WTC11 (cell line): Measurements from ENCODE around the gene WNT11.

Experiments used
- CTCF ChIP-seq: fragments of 200-600 bp; IDR thresholded peaks from 2 replicates; pipeline ENCODE4 v1.8.0; 2022; ENCODE audit warnings: antibody characterized with exemption
- ESRRA ChIP-seq: sonication (generic); formaldehyde crosslinking; IDR thresholded peaks from 2 replicates; pipeline ENCODE4 v1.8.1; 2022; ENCODE audit warnings: mild to moderate bottlenecking, missing genetic modification reagents, borderline replicate concordance
- FOXJ3 ChIP-seq: sonication (generic); formaldehyde crosslinking; IDR thresholded peaks from 2 replicates; pipeline ENCODE4 v1.9.0; 2021; ENCODE audit warnings: missing genetic modification reagents, mild to moderate bottlenecking, borderline replicate concordance
- FOXK1 ChIP-seq: sonication (generic); formaldehyde crosslinking; IDR thresholded peaks from 2 replicates; pipeline ENCODE4 v1.8.0; 2022; ENCODE audit warnings: mild to moderate bottlenecking, moderate library complexity, missing genetic modification reagents
- GABPB1 ChIP-seq: sonication (generic); formaldehyde crosslinking; IDR thresholded peaks from 2 replicates; pipeline ENCODE4 v1.8.1; 2023; ENCODE audit warnings: mild to moderate bottlenecking, missing genetic modification reagents
- HMGA2 ChIP-seq: fragments of 250-450 bp; sonication (Bioruptor Pico); IDR thresholded peaks from 2 replicates; pipeline ENCODE4 v1.4.0; 2021; ENCODE audit warnings: mild to moderate bottlenecking, moderate library complexity
- JUN ChIP-seq: sonication (generic); formaldehyde crosslinking; IDR thresholded peaks from 2 replicates; pipeline ENCODE4 v1.8.0; 2023; ENCODE audit warnings: mild to moderate bottlenecking, missing genetic modification reagents
- NR2C2 ChIP-seq: sonication (generic); formaldehyde crosslinking; IDR thresholded peaks from 2 replicates; pipeline ENCODE4 v1.8.0; 2022; ENCODE audit warnings: mild to moderate bottlenecking, missing genetic modification reagents
- SP1 ChIP-seq: sonication (generic); formaldehyde crosslinking; conservative IDR thresholded peaks from 2 replicates; pipeline ENCODE4 v1.8.1; 2022; ENCODE audit warnings: missing genetic modification reagents
- TF ChIP-seq, protein P1 (sequence below): sonication (generic); formaldehyde crosslinking; IDR thresholded peaks from 2 replicates; pipeline ENCODE4 v1.8.1; 2023; ENCODE audit warnings: mild to moderate bottlenecking, missing genetic modification reagents, borderline replicate concordance
- TF ChIP-seq, protein P2 (sequence below): sonication (generic); formaldehyde crosslinking; IDR thresholded peaks from 2 replicates; pipeline ENCODE4 v1.8.0; 2022; ENCODE audit warnings: mild to moderate bottlenecking, missing genetic modification reagents
- TF ChIP-seq, protein P3 (sequence below): sonication (generic); formaldehyde crosslinking; IDR thresholded peaks from 2 replicates; pipeline ENCODE4 v1.8.0; 2022; ENCODE audit warnings: mild to moderate bottlenecking, missing genetic modification reagents
- TF ChIP-seq, protein P4 (sequence below): sonication (generic); formaldehyde crosslinking; IDR thresholded peaks from 2 replicates; pipeline ENCODE4 v1.8.0; 2022; ENCODE audit warnings: missing genetic modification reagents

DNA sequence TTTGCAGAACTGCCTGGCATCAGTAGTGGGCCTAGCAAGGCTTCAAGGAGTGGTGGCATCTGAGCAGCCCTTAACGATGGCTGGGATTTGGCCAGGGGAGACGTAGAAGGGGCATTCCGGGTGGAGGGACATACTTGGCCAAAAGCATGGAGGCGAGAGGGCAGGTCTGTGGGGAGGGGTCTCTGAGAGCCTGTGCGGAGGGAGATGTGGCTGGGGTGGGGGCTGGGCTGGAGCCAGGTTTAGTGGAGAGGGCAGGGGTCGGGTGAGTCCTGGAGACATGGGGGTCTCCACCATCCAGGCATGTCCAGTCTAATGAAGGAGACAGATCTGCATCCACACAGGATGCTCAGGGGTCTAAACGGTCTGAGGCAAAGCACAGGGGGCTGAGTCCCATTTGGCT, 34.4 kb upstream of the WNT11 start:
- TF ChIP-seq CTCF: no peak
- TF ChIP-seq JUN (CRISPR knock-in tag): no peak
- TF ChIP-seq, protein P1, sequence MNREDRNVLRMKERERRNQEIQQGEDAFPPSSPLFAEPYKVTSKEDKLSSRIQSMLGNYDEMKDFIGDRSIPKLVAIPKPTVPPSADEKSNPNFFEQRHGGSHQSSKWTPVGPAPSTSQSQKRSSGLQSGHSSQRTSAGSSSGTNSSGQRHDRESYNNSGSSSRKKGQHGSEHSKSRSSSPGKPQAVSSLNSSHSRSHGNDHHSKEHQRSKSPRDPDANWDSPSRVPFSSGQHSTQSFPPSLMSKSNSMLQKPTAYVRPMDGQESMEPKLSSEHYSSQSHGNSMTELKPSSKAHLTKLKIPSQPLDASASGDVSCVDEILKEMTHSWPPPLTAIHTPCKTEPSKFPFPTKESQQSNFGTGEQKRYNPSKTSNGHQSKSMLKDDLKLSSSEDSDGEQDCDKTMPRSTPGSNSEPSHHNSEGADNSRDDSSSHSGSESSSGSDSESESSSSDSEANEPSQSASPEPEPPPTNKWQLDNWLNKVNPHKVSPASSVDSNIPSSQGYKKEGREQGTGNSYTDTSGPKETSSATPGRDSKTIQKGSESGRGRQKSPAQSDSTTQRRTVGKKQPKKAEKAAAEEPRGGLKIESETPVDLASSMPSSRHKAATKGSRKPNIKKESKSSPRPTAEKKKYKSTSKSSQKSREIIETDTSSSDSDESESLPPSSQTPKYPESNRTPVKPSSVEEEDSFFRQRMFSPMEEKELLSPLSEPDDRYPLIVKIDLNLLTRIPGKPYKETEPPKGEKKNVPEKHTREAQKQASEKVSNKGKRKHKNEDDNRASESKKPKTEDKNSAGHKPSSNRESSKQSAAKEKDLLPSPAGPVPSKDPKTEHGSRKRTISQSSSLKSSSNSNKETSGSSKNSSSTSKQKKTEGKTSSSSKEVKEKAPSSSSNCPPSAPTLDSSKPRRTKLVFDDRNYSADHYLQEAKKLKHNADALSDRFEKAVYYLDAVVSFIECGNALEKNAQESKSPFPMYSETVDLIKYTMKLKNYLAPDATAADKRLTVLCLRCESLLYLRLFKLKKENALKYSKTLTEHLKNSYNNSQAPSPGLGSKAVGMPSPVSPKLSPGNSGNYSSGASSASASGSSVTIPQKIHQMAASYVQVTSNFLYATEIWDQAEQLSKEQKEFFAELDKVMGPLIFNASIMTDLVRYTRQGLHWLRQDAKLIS (CRISPR knock-in tag): no peak
- no peak for TF ChIP-seq GABPB1 (CRISPR knock-in tag)
- TF ChIP-seq FOXK1 (CRISPR knock-in tag): no peak
- TF ChIP-seq, protein P2, sequence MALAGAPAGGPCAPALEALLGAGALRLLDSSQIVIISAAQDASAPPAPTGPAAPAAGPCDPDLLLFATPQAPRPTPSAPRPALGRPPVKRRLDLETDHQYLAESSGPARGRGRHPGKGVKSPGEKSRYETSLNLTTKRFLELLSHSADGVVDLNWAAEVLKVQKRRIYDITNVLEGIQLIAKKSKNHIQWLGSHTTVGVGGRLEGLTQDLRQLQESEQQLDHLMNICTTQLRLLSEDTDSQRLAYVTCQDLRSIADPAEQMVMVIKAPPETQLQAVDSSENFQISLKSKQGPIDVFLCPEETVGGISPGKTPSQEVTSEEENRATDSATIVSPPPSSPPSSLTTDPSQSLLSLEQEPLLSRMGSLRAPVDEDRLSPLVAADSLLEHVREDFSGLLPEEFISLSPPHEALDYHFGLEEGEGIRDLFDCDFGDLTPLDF (CRISPR knock-in tag): no peak
- no peak for TF ChIP-seq HMGA2 (CRISPR knock-in tag)
- TF ChIP-seq FOXJ3 (CRISPR knock-in tag): no peak
- no peak for TF ChIP-seq SP1 (CRISPR knock-in tag)
- TF ChIP-seq NR2C2 (CRISPR knock-in tag): no peak
- TF ChIP-seq, protein P3, sequence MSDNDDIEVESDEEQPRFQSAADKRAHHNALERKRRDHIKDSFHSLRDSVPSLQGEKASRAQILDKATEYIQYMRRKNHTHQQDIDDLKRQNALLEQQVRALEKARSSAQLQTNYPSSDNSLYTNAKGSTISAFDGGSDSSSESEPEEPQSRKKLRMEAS: no peak
- TF ChIP-seq, protein P4, sequence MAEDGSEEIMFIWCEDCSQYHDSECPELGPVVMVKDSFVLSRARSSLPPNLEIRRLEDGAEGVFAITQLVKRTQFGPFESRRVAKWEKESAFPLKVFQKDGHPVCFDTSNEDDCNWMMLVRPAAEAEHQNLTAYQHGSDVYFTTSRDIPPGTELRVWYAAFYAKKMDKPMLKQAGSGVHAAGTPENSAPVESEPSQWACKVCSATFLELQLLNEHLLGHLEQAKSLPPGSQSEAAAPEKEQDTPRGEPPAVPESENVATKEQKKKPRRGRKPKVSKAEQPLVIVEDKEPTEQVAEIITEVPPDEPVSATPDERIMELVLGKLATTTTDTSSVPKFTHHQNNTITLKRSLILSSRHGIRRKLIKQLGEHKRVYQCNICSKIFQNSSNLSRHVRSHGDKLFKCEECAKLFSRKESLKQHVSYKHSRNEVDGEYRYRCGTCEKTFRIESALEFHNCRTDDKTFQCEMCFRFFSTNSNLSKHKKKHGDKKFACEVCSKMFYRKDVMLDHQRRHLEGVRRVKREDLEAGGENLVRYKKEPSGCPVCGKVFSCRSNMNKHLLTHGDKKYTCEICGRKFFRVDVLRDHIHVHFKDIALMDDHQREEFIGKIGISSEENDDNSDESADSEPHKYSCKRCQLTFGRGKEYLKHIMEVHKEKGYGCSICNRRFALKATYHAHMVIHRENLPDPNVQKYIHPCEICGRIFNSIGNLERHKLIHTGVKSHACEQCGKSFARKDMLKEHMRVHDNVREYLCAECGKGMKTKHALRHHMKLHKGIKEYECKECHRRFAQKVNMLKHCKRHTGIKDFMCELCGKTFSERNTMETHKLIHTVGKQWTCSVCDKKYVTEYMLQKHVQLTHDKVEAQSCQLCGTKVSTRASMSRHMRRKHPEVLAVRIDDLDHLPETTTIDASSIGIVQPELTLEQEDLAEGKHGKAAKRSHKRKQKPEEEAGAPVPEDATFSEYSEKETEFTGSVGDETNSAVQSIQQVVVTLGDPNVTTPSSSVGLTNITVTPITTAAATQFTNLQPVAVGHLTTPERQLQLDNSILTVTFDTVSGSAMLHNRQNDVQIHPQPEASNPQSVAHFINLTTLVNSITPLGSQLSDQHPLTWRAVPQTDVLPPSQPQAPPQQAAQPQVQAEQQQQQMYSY: no peak
- no peak for TF ChIP-seq ESRRA
